Renal pelvis (tissue), 4 donors: ENCODE measurements around the gene ERCC5. TPM values are rescaled to one million over a fixed set of nuclear protein-coding genes. Genes with fewer than 3 reads are reported as not detected.

Experiments used
- DNase-seq: peaks from one replicate; pipeline ENCODE4 v3.0.0-alpha.2; 2013
- polyA plus RNA-seq, 3 donors: library from polyadenylated mRNA; unstranded; fragments of 120-200 nt; gene quantifications; one replicate each; pipeline ENCODE4 v1.2.1, GENCODE V29; 2013; ENCODE audit not compliant: insufficient read length in 3 of 3

Gene ERCC5
- polyA plus RNA-seq, 3 donors, result 73.1 to 94.9 (median 81.5) TPM

DNA sequence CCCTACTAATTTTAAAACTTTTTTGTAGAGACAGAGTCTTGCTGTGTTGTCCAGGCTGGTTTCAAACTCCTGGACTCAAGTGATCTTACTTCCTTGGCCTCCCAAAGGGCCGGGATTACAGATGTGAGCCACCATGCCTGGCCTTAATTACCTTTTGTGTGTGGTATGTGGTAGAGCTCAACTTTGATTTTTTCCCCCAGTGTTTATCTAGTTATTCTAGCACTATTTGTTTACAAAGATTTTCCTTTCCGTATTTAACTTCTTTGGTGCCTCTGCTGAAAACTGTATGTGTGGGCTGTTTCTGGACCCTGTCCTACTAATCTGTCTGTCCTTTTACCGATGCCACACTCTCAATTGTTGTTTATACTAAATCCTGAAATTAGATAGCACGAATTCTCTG lies 9.4 kb upstream of the ERCC5 start:
- no peak for DNase-seq

- DNase-seq, result no peak
Observed at GRCh38 chr13:102838273-102838672, 7.6 kb upstream of the ERCC5 start.

DNA sequence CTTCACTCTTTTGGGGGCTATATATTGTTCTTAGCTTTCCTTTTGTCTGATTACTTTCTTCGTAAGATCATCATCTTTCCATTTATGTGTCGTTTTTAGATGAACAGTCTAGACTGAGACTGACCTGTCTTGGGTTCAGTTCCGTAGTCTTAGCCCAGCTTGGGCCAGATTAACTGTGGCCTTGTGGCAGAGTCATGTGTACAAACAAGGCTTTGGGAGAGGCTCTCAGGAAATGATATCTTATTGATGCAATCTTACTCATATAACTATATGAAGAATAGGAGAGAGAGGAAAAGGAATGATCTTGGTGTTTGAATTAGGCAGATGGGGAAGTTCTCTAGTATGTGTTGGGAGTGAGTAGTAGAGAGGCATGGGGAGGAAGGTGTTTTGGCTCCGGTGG lies 6.8 kb upstream of the ERCC5 start:
- DNase-seq, result no peak

DNA sequence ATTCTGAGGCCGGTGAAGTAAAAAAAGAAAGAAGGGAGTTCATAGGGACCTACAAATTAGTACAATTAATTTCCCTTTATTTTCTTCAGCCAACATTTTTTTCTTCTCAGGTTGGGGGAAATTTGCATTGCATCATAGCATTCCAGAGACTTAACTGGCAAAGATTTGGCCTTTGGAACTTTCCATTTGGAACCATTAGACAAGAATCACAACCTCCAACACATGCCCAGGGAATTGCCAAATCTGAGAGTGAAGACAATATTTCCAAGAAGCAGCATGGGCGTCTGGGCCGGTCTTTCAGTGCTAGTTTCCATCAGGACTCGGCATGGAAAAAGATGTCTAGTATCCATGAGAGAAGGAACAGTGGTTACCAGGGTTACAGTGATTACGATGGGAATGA lies 6.4 kb upstream of the ERCC5 start:
- no peak for DNase-seq

- no peak for DNase-seq
Observed at GRCh38 chr13:102845289-102845629, 573 bp upstream of the ERCC5 start.

DNA sequence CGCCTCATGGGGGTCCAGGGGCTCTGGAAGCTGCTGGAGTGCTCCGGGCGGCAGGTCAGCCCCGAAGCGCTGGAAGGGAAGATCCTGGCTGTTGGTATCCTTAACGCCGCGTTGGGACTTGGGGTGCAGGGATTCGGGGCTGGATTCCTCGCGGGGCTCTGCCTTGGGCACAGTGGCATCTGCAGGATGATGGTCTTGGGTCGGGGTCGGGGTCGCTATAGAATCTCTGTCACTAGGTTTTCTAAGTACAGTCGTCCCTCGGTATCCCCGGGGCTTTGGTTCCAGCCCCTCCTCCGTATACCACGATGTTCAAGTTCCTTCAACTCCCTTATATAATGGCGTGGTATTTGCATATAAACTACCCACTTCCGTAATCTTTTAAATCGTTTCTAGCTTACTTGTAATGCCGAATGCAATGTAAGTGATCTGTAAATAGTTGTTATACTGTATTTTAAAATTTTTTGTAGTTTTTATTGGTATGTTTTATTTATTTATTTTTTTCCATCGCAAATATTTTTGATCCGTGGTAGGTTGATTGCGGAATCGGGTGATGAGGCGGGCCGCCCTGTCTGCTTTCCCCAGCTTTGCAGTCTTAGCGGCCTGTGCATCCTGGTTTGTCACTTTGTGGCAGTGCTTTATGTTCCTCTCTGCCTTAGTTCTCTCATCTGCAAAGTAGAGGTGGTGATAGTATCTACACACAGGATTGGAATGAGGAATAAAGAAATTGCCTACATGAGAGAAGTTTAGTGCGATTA lies 606 bp downstream of the ERCC5 start:
- DNase-seq, result peak; percentile 22

GRCh38 chr13:102847272-102848234 lies 1.7 kb downstream of the ERCC5 start:
- DNase-seq, result peak; percentile 47

DNA sequence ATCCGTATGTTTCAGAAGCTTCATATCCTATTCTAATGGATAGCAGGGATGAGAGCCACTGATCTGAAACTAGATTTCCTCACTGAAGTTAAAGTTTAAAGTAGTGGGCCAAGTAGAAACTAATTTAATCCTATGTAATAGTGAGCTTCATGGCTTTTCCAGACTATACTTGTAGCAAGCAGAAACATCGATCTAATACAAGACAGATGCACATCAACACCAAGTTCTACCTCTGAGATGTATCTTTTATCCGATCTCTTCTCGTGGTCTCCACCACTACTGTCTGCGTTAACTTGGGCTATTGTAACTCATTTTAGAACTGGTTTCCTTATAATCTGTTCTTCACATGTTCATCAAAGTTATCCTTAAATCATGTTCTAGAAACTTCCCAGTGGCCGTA lies 3.1 kb downstream of the ERCC5 start:
- DNase-seq, result no peak

DNA sequence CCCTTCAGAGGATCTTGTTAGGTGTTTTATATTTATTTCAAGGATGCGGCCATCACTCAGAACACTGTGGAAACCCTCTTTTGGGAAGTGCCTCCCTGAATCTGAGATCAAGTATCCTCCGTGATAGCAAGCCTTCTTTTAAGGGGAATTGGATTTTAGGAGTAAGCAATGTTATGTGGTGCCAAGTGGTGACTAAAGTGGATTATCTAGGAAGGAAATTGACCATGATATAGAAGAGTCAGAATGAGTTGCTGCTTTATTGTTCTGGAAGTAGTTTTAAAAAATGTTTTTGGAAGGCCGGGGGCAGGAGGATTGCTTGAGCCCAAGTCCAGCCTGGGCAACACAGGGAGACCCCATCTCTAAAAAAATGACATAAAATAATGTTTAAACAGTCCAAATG lies 6.7 kb downstream of the ERCC5 start:
- DNase-seq, result no peak

- no peak for DNase-seq
Observed at GRCh38 chr13:102854675-102855074, 8.8 kb downstream of the ERCC5 start.

GRCh38 chr13:102856557-102856956 lies 10.7 kb downstream of the ERCC5 start:
- DNase-seq, result no peak

GRCh38 chr13:102862624-102863210 lies 16.9 kb downstream of the ERCC5 start:
- DNase-seq, result no peak

- no peak for DNase-seq
Observed at GRCh38 chr13:102863590-102863989, 17.8 kb downstream of the ERCC5 start.

DNA sequence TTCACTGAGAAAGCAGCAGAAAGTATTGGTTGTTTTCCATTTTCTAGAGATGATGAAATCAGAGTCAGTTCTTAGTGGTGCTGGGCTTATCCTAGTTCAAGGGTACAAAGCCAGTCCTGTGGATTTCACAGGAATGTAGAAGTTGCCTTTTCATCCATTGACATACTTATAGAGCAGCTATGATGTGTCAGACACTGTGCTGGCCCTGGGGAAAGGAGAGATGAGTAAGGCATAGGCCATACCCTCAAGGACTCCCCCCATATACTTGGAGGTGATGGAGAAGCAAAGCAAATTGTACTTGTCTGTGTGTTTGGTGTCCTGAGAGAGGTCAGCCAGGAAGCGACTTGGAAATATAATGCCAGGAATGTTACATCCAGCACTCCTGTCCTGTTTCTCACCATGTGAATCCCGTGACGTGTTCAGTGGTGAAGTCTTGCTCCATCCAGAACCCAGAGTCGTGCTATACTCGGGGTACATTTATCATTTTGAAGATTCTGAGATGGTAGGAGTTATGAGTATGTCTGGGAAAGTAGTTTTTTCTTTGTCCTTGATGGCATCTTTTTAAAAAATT lies 22.6 kb downstream of the ERCC5 start:
- DNase-seq, result no peak

GRCh38 chr13:102869948-102870676 lies 24.3 kb downstream of the ERCC5 start:
- DNase-seq, result no peak

- peak; percentile 57 for DNase-seq
Observed at GRCh38 chr13:102870677-102871415, 25.0 kb downstream of the ERCC5 start.

GRCh38 chr13:102872131-102872530 lies 26.3 kb downstream of the ERCC5 start:
- DNase-seq, result no peak

DNA sequence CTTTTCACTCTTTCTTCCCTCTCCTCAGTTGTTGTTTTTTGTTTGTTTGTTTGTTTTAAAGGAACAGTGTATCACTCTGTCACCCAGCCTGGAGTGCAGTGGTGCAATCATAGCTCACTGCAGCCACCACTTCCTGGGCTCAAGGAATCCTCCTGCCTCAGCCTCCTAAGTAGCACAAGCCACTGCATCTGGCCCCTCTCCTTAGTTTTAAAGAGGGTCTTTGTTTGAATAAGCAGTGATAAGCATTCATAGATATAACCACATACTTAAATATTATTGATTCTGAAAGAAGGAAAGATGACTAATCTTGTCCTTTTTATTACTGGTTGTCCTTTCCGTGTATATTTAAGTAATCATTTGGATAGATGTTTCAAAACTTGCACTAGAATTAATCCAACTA lies 26.7 kb downstream of the ERCC5 start:
- DNase-seq, result no peak

GRCh38 chr13:102873653-102874052 lies 27.8 kb downstream of the ERCC5 start:
- DNase-seq, result no peak

DNA sequence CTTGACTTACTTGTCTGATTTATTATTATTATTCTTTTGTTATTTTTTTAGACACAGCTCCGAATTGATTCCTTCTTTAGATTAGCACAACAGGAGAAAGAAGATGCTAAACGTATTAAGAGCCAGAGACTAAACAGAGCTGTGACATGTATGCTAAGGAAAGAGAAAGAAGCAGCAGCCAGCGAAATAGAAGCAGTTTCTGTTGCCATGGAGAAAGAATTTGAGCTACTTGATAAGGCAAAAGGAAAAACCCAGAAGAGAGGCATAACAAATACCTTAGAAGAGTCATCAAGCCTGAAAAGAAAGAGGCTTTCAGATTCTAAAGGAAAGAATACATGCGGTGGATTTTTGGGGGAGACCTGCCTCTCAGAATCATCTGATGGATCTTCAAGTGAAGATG lies 29.4 kb downstream of the ERCC5 start:
- DNase-seq, result no peak

DNA sequence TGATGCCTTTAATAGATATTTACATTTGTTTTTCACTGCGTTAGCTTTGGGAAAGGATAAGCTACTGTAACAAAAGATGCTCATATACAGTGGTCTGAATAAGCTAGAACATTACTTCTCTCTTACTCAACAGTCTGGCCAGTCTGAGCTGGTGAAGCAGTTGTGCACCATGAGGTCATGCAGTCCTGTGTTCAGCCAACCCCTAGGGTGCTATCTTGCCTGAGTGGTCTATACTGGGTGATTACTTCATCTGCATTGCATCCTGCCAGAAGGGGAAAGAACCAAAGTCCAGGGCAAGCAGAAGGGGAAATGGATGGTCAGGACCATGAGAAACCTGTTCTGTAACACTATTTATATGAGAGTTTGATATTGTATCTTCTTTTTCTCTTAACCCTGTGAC lies 31.5 kb downstream of the ERCC5 start:
- no peak for DNase-seq
